Astrocyte of the spinal cord (primary cell): Measurements from ENCODE around the gene PCNT.

Experiments used
- DNase-seq: peaks from one replicate; pipeline ENCODE4 v3.0.0; 2011; ENCODE audit warnings: low read depth, low spot score
- H3K4me3 ChIP-seq: 2 replicates; pipeline ENCODE4 v1.5.1; 2011; ENCODE audit warnings: low read depth, mild to moderate bottlenecking, low read length, moderate library complexity
- CTCF ChIP-seq: IDR thresholded peaks from 2 replicates; pipeline ENCODE4 v1.5.1; 2012; ENCODE audit warnings: low read depth, mild to moderate bottlenecking, low read length, inconsistent platforms
- in situ Hi-C: cut with HindIII; loops from 2 replicates; pipeline ENCODE4 v1.10.0; 2017; ENCODE audit warnings: low sequenced_read_pairs

PCNT gene

DNA sequence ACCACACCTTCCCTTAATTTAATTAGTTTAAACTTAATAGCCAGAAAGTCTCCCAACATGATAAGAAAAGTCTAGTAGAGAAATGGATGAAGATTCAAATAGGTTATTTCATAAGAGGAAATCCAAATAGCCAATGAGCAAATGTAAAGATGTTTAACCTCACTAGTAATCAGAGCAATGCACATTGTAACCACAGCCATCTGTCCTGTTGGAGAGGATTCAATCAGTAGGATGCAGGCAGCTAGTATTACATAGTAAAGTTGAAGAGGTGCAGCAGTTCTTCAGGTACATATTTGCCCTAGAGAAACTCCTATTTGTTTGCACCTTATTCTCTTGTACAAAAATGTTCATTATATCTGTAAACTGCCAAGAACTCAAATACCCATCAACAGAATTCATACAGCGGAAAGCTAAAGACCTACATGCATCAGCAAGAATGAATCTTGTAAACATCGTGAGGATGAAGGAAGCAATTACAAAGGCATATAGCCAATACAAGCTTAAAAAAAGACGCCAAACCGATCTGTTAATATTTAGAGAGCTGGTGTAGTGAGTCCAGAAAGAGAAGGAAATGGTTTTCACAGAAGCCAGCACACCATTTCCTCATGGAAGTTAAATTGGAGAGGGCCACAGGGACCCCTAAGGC is 162.6 kb downstream of the PCNT start:
- no peak for TF ChIP-seq CTCF
- H3K4me3 ChIP-seq = no peak overlapping the region
- in situ Hi-C loops = no loop called here
- no peak for DNase-seq

- no peak overlapping the region for H3K4me3 ChIP-seq
- TF ChIP-seq CTCF = no peak
- in situ Hi-C loops = no loop called here
- no peak for DNase-seq
These were observed 165.3 kb downstream of the PCNT start for GRCh38 chr21:46489162-46489663.

GRCh38 chr21:46489800-46490199 is 165.8 kb downstream of the PCNT start:
- DNase-seq = no peak
- in situ Hi-C loops = no loop called here
- TF ChIP-seq CTCF = no peak
- no peak overlapping the region for H3K4me3 ChIP-seq

DNA sequence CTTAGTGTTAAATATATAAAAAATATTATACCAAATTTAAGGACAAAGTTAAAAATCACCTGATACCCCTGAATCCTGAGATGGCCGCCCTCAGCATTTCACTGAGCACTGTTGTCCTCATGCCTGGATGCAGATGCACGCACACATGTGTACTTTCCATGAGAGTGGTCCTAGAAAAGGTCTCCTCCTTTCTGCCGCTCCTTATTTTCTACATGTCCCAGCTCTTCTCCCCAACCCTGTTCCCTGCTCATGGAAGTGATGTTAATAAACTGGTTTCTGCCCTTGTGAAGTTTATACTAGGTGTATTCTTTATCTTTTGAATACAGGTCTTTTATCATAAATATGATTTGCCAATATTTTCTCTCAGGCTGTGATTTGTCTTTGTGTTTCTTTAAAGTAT is 167.6 kb downstream of the PCNT start:
- TF ChIP-seq CTCF = no peak
- in situ Hi-C loops = no loop called here
- no peak overlapping the region for H3K4me3 ChIP-seq
- DNase-seq = no peak

DNA sequence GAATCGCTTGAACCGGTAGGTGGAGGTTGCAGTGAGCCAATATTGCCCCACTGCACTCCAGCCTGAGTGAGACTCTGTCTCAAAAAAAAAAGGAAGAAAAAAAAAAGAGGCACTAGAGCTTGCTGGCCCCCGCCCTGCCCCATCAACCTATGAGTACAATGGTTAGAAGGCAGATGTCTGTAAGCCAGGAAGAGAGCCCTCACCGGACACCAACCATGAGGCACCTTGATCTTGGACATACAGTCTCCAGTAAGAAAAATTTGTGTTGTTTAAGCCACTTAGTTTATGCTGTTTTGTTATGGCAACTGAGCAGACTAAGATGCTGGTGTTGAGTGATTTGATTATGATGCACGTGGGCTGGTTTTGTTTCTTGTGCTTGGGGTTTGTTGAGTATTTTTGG is 168.9 kb downstream of the PCNT start:
- in situ Hi-C loops = no loop called here

GRCh38 chr21:46493828-46494227 is 169.9 kb downstream of the PCNT start:
- DNase-seq = no peak
- no peak for TF ChIP-seq CTCF
- in situ Hi-C loops = no loop called here
- H3K4me3 ChIP-seq = no peak overlapping the region

More for the DNA sequence above, 168.9 kb downstream of the PCNT start:
- DNase-seq = no peak
- H3K4me3 ChIP-seq = no peak overlapping the region
- TF ChIP-seq CTCF = no peak
